Muscle layer of duodenum (tissue), 2 donors: ENCODE data around the gene OR10D3.
"Not testable (repeated sequence)": the region's sequence is repeated elsewhere in the genome, so short reads cannot be mapped to it uniquely, and the experiment has no call there.

Experiments
- H3K27ac ChIP-seq: one replicate; pipeline ENCODE4 v1.7.0; 2013; ENCODE audit warnings: mild to moderate bottlenecking, low read length
- H3K27me3 ChIP-seq: one replicate; pipeline ENCODE4 v1.7.0; 2013; ENCODE audit warnings: low read depth, mild to moderate bottlenecking, control low read depth, low read length
- H3K36me3 ChIP-seq, 2 donors: one replicate each; pipeline ENCODE4 v1.7.0; 2013; ENCODE audit warnings: low read length in 2 of 2, control low read depth in 1 of 2, mild to moderate bottlenecking in 1 of 2; ENCODE audit not compliant: insufficient read depth in 2 of 2, control insufficient read depth in 1 of 2
- H3K4me1 ChIP-seq, 2 donors: one replicate each; pipeline ENCODE4 v1.7.0; 2013; ENCODE audit warnings: low read length in 2 of 2, mild to moderate bottlenecking in 2 of 2, control low read depth in 1 of 2, moderate library complexity in 1 of 2; ENCODE audit not compliant: insufficient read depth in 2 of 2, control insufficient read depth in 1 of 2
- H3K4me3 ChIP-seq, 2 donors: one replicate each; pipeline ENCODE4 v1.7.0; 2013; ENCODE audit warnings: low read length in 2 of 2, low read depth in 1 of 2, mild to moderate bottlenecking in 1 of 2
- H3K9me3 ChIP-seq, 2 donors: one replicate each; pipeline ENCODE4 v1.7.0; 2013; ENCODE audit warnings: low read length in 2 of 2, control low read depth in 1 of 2, mild to moderate bottlenecking in 1 of 2; ENCODE audit not compliant: control insufficient read depth in 1 of 2
- donor health status: healthy.

OR10D3 gene, protein sequence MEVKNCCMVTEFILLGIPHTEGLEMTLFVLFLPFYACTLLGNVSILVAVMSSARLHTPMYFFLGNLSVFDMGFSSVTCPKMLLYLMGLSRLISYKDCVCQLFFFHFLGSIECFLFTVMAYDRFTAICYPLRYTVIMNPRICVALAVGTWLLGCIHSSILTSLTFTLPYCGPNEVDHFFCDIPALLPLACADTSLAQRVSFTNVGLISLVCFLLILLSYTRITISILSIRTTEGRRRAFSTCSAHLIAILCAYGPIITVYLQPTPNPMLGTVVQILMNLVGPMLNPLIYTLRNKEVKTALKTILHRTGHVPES

DNA sequence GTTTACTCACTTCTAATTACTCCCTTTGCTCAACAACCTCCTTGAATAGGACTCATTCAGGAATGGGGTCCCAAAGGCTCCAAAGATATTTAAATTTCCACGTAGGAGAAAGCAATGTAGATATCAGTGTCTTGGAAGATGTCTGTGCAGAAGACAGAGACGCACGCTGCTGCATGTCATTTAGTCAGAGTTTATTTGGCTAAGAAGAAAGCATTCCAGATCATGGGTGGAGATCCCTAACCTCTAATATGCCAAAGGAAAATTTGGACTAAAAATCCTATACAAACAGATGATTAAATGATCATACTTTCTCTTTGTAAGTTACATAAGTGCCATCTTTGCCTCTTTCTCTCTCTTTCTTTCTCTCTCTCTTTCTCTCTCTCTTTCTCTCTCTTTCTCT lies at the start of gene OR10D3:
Gene OR10D3, plus strand, starts transcription at position 278 of the 400 bp plus-strand sequence. CDS start 1,925 bp downstream, outside the sequence.
- Histone ChIP-seq H3K4me3 (no peak within 1 kb of the TSS), H3K36me3 (no peaks in the 10 kb centered on the region), H3K27ac (no peak within 1 kb of the TSS), H3K9me3 (no peaks in the 10 kb centered on the region), H3K27me3 (no peaks in the 10 kb centered on the region), H3K4me1 (no peaks in the 10 kb centered on the region)

DNA sequence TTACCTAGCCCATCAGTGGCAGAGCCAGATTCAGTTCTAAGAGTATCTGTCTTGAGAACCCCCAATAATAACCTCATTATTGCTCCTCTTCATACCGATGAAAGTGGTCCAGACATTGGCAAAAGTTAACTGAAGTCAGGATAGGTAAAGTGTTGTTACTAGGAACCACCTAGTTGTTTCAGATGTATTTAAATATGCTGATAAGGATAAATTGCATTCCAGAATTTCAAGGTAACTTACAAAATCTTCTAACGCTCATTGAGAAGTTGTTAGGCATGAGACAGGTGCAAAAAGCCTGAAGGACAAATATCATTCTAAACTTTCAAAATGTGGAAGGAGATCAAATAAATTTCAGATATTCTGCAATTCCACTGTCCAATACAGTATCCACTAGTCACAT lies 40.1 kb upstream of the OR10D3 start:
- H3K4me1 ChIP-seq, result no peaks in the 10 kb centered on the region
- H3K27ac ChIP-seq, result no peak overlapping the region
- H3K36me3 ChIP-seq, result peaks cover 15 to 61% of the 10 kb centered on the region in 2 donors
- peaks cover 0 to 3% of the 10 kb centered on the region in 2 donors for H3K9me3 ChIP-seq
- H3K27me3 ChIP-seq, result no peaks in the 10 kb centered on the region
- no peak overlapping the region for H3K4me3 ChIP-seq

DNA sequence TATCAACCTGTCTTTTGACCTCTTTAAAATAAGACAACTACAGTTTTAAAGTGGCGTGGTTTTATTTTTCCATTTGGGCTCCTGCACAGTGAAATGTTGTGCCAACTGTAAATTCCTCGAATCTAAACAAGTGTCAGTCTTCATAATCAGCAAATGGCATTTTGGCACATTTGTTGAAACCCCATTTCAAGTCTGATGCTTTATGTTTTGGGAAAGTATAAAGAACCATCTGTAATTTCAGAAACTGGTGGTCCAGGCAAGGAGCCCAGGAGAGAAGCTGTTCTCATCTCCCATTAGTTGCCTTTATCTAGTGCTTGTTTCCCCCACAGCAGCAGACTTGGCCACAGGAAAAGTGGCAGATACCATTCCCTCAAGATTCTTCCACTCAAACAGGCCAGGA lies 35.2 kb upstream of the OR10D3 start:
- Histone ChIP-seq H3K4me3 (no peak overlapping the region), H3K4me1 (no peaks in the 10 kb centered on the region), H3K9me3 (no peaks in the 10 kb centered on the region), H3K27ac (no peak overlapping the region), H3K27me3 (no peaks in the 10 kb centered on the region), H3K36me3 (peaks cover 8 to 27% of the 10 kb centered on the region in 2 donors)

DNA sequence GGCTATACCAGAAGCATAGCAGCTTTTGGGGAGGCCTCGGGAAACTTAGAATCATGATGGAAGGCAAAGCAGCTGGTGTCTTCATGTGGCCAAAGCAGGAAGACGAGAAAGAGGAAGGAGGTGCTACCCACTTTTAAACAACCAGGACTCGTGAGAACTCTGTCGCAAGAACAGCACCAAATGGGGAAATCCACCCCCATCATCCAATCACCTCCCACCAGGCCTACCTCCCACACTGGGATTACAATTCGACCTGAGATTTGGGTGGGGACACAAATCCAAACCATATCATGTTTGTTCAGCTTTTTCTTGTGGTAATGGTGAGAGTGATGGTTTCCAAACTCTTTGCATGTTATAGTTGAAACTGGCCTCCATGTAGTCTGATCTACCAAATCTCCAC lies 32.5 kb upstream of the OR10D3 start:
- no peak overlapping the region for H3K4me3 ChIP-seq
- no peaks in the 10 kb centered on the region for H3K27me3 ChIP-seq
- H3K36me3 ChIP-seq, result peaks cover 3 to 12% of the 10 kb centered on the region in 2 donors
- H3K4me1 ChIP-seq, result no peaks in the 10 kb centered on the region
- H3K9me3 ChIP-seq, result no peaks in the 10 kb centered on the region
- H3K27ac ChIP-seq, result no peak overlapping the region

DNA sequence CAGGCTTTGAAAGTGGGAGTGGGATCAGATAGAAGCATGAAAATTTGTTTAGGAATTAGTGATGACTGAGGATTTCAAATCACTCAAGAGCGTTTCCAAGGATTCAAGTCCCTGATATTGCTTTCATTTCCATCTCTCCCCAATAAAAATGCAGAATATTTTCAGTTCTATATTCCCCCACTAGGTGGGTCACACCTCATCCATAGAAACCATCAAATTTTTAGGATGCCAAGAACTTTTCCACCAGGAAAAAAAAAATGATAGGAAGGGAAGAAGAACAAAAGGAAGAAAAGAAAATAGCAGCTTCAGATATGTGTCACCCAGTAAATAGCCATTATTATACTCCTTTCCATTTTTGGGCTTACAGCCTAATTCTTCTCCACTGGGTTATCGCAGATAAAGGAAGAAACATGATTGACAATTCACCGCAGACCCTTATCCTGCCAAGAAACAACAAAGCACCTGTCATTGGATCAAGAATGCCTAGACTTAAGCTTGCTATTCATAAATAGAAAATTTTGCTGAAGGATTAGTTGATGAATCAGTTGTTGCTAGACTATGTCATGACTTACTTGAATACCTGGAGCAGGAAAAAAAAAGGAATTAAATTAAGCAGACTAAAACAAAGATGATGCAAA lies 30.3 kb upstream of the OR10D3 start:
- no peaks in the 10 kb centered on the region for H3K9me3 ChIP-seq
- no peaks in the 10 kb centered on the region for H3K36me3 ChIP-seq
- no peaks in the 10 kb centered on the region for H3K27me3 ChIP-seq
- H3K4me1 ChIP-seq, result no peaks in the 10 kb centered on the region
- H3K4me3 ChIP-seq, result no peak overlapping the region
- no peak overlapping the region for H3K27ac ChIP-seq

DNA sequence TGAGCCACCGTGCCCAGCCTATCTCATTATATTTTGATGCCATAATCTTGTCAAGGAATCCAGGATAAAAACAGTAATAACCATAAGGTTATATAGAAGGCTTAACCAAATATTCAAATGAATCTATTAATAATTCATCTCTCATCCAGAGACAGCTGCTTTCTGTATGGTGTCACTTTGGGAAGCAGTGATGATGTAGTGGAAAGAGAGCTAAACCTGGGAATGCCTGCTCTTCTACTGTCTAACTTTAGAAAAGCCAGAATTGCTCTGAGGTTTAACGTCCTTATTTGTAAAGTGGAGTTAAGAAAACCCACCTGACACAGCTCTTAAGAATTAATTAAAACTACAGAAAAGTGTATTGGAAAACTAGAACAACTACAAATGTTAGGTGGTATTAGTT lies 29.3 kb upstream of the OR10D3 start:
- H3K27me3 ChIP-seq, result no peaks in the 10 kb centered on the region
- no peak overlapping the region for H3K27ac ChIP-seq
- H3K36me3 ChIP-seq, result no peaks in the 10 kb centered on the region
- H3K4me1 ChIP-seq, result no peaks in the 10 kb centered on the region
- H3K9me3 ChIP-seq, result no peaks in the 10 kb centered on the region
- no peak overlapping the region for H3K4me3 ChIP-seq

DNA sequence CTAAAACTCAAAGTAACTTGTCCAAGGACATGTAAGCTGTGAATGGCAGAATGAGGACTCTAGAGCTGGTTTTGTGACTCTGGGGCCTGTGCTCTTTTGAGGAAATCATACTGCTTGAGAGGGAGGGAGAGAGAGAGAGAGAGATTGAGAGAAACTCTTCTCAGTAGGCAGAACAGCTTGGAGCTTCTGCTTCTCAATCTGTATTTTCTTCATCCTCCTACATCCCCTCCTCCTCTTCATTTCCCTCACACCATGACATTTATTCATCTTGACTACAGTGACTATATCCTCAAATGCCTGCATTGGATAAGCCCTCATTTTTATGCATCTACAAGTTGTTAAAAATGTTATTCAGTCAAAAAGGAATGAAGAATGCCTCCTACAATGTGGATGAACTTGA lies 23.7 kb upstream of the OR10D3 start:
- Histone ChIP-seq H3K27ac (no peak overlapping the region), H3K9me3 (no peaks in the 10 kb centered on the region), H3K4me3 (no peak overlapping the region), H3K4me1 (no peaks in the 10 kb centered on the region), H3K27me3 (no peaks in the 10 kb centered on the region), H3K36me3 (no peaks in the 10 kb centered on the region)

DNA sequence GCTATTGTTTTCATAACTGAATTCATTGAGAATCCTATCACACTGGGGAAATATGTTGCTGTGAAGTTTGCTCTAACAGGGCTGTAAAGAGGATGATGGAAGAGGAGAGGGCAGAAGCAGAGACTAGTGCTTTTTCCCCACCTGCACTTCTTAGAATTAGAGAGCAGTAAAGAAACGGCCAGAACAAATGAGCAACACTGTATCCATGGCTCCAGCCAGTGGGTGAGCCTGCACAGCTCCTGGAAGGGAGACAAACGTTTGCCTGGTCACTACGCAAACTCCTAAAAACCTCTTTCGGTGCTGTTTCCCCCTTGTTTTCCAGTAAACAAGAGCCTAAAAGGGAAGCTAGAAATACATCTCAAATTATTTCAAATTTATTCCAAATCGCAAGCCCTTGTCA lies 22.2 kb upstream of the OR10D3 start:
- Histone ChIP-seq H3K4me3 (no peak overlapping the region), H3K27ac (no peak overlapping the region), H3K4me1 (no peaks in the 10 kb centered on the region), H3K27me3 (no peaks in the 10 kb centered on the region), H3K36me3 (no peaks in the 10 kb centered on the region), H3K9me3 (no peaks in the 10 kb centered on the region)

DNA sequence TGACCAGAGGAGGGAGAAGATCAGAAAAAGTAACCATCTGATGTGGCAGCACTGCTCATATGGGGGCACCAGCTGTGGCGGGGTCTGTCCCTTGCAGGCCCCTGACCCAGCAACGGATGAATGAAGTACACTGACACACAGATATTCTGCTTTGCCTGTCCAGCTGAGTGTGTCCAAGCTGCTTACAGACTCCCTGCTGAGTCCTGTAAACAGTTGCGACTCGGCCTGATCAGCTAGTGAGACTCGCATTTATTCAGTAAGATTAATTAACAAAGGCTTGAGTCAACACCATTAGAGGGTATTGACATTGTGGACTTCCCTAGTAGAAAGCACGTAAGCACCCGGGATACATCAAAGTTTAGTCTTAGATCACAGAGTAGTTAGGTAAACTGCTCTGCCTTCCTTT lies 15.3 kb upstream of the OR10D3 start:
- Histone ChIP-seq H3K27me3 (no peaks in the 10 kb centered on the region), H3K4me3 (no peak overlapping the region), H3K9me3 (no peaks in the 10 kb centered on the region), H3K36me3 (no peaks in the 10 kb centered on the region), H3K4me1 (no peaks in the 10 kb centered on the region), H3K27ac (no peak overlapping the region)

DNA sequence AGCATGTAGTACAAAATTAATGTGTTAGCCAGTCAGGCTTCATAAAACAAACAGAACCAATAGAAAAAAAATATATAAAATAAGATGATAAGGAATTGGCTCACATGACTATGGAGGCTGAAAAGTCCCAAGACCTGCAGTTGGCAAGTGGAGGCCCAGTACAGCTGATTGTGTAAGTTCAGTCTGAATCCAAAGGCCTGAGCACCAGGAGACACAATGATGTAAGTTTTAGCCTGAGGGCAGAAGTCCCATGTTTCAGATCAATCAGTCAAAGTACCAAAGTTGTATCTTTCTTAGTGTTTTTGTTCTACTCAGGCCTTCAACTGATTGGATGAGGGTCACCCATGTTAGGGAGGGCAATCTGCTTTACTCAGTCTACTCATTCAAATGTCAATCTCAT lies 14.3 kb upstream of the OR10D3 start:
- H3K27me3 ChIP-seq, result no peaks in the 10 kb centered on the region
- H3K36me3 ChIP-seq, result no peaks in the 10 kb centered on the region
- H3K4me3 ChIP-seq, result no peak overlapping the region
- H3K4me1 ChIP-seq, result no peaks in the 10 kb centered on the region
- H3K27ac ChIP-seq, result no peak overlapping the region
- H3K9me3 ChIP-seq, result no peaks in the 10 kb centered on the region

DNA sequence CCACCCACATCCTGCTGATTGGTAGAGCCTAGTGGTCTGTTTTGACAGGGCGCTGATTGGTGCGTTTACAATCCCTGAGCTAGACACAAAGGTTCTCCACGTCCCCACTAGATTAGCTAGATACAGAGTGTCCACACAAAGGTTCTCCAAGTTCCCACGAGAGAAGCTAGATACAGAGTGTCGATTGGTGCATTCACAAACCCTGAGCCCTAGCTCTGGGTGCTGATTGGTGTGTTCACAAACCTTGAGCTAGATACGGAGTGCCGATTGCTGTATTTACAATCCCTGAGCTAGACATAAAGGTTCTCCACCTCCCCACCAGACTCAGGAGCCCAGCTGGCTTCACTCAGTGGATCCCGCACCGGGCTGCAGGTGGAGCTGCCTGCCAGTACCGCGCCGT lies 12.8 kb upstream of the OR10D3 start:
- H3K27me3 ChIP-seq, H3K4me3 ChIP-seq, H3K9me3 ChIP-seq, H3K4me1 ChIP-seq, H3K36me3 ChIP-seq, H3K27ac ChIP-seq: not testable (repeated sequence)
